ENCODE data around the gene MAEA. TPM values are rescaled to one million over a fixed set of nuclear protein-coding genes. Genes with fewer than 3 reads are reported as not detected.

Gene MAEA
- total RNA-seq, 1 experiment from 2014 or later = 81.1 TPM

DNA sequence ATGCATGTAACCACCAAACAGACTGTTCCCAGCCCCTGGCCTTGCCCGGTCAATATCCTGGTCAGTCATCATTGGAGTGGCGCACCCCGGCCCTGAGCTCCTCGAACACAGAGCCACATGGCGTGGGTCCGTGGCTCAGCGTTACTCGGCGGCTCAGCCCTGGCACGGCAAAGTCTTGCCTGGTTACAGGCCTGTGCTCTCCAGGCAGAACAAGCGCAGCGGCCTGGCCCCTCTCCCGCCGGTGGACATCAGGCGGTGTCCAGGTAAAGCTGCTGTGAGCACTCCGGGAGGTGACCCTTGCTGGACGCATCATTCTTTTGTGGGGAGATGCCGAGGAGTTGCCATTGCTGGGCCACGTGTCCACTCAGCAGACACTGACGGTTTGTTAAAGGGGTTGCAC is 51.2 kb downstream of the MAEA start:
- ChIA-PET CTCF (no interaction called here), POLR2A (no interaction called here)
- TF ChIP-seq, protein P1, sequence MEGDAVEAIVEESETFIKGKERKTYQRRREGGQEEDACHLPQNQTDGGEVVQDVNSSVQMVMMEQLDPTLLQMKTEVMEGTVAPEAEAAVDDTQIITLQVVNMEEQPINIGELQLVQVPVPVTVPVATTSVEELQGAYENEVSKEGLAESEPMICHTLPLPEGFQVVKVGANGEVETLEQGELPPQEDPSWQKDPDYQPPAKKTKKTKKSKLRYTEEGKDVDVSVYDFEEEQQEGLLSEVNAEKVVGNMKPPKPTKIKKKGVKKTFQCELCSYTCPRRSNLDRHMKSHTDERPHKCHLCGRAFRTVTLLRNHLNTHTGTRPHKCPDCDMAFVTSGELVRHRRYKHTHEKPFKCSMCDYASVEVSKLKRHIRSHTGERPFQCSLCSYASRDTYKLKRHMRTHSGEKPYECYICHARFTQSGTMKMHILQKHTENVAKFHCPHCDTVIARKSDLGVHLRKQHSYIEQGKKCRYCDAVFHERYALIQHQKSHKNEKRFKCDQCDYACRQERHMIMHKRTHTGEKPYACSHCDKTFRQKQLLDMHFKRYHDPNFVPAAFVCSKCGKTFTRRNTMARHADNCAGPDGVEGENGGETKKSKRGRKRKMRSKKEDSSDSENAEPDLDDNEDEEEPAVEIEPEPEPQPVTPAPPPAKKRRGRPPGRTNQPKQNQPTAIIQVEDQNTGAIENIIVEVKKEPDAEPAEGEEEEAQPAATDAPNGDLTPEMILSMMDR (IDR thresholded peaks at IDR 0.05; ENCODE audit: insufficient read depth in 1 of 2, low read depth in 1 of 2, low read length in 1 of 2, severe bottlenecking in 1 of 2, unreplicated experiment in 1 of 2) = no peak
- no peaks in the 10 kb centered on the region for H3K4me1 ChIP-seq
- H3K27me3 ChIP-seq (replicated peaks; ENCODE audit: control insufficient read depth, insufficient read depth, low read length) = no peaks in the 10 kb centered on the region
- no peaks in the 10 kb centered on the region for H3K27me3 Mint-ChIP-seq (ENCODE audit: insufficient read depth, unreplicated experiment)
- no peaks in the 10 kb centered on the region for H3K9me3 Mint-ChIP-seq (ENCODE audit: unreplicated experiment)
- H3K9me3 ChIP-seq = no peaks in the 10 kb centered on the region
- H3K36me3 Mint-ChIP-seq (ENCODE audit: insufficient read depth, unreplicated experiment) = peaks cover 70% of the 10 kb centered on the region
- intact Hi-C loops (cut with micrococcal nuclease; ENCODE audit: unreplicated experiment) = no loop called here
- BruUV-seq (replicated peaks) = no TSS peak
- DNase-seq = no peak
- H3K4me3 Mint-ChIP-seq (ENCODE audit: unreplicated experiment) = no peak overlapping the region
- peaks cover 5% of the 10 kb centered on the region for H3K36me3 ChIP-seq (ENCODE audit: control insufficient read depth, insufficient read depth, low read length)
- H3K4me1 Mint-ChIP-seq (ENCODE audit: low read depth, unreplicated experiment) = peaks cover 23% of the 10 kb centered on the region
- H3K4me3 ChIP-seq (ENCODE audit: low read depth, low read length) = no peak overlapping the region
- no peak overlapping the region for H3K27ac Mint-ChIP-seq (ENCODE audit: unreplicated experiment)

DNA sequence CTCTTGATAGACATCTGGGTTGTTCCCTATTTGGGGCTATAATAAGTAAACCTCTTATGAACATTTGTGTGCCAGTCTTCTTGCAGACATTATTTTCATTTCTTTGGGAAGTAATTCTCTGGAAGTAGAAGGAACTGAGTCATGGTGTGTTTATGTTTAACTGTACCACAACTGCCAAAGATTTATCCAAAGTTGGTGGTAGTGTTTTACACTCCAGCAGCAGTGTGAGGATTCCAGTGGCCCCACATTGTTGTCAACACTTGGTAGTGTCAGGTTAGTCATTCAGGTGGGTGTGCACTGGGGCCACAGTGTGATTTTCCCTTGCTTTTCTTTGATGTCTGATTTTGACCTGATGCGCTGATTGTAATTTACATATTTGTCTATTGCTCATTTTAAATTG is 52.3 kb downstream of the MAEA start:
- H3K36me3 Mint-ChIP-seq (ENCODE audit: insufficient read depth, unreplicated experiment) = peaks cover 59% of the 10 kb centered on the region
- CTCF ChIA-PET = no interaction called here

DNA sequence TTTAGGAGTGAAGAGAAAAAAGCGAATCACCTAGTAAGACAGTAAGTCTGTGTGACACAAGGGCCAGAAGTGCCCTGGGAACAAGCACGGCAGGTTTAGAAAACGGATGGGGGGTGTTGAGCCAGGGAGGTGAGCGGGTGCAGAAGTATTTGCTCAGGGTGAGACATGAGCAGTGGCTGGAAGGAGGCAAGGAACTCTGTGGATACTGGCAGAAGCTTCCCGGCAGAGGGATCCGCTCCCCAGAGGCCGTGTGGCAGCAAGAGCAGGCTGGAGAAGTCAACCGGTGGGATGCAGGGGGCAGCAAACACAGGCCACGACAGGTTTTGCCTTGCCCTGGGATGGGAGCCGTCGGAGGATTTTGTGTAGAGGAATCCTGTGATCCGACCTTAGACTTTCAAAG is 55.0 kb downstream of the MAEA start:
- CTCF ChIA-PET = no interaction called here
- Mint-ChIP-seq H3K27ac (ENCODE audit: unreplicated experiment) (peak overlapping the region; percentile 83), H3K4me3 (ENCODE audit: unreplicated experiment) (peak overlapping the region; percentile 85), H3K27me3 (ENCODE audit: insufficient read depth, unreplicated experiment) (no peaks in the 10 kb centered on the region), H3K9me3 (ENCODE audit: unreplicated experiment) (no peaks in the 10 kb centered on the region), H3K4me1 (ENCODE audit: low read depth, unreplicated experiment) (peaks cover 20% of the 10 kb centered on the region), H3K36me3 (ENCODE audit: insufficient read depth, unreplicated experiment) (peaks cover 32% of the 10 kb centered on the region)
- Histone ChIP-seq H3K9me3 (no peaks in the 10 kb centered on the region), H3K4me1 (0 out of 2 replicates have a peak, but pooled peaks cover 10% of the 10 kb centered on the region), H3K36me3 (ENCODE audit: control insufficient read depth, insufficient read depth, low read length) (no peaks in the 10 kb centered on the region; the same call in 1 of the 2 replicates), H3K4me3 (ENCODE audit: low read depth, low read length) (no peak overlapping the region), H3K27me3 (replicated peaks; ENCODE audit: control insufficient read depth, insufficient read depth, low read length) (no peaks in the 10 kb centered on the region)
- TF ChIP-seq, protein P1 (IDR thresholded peaks at IDR 0.05; ENCODE audit: insufficient read depth in 1 of 2, low read depth in 1 of 2, low read length in 1 of 2, severe bottlenecking in 1 of 2, unreplicated experiment in 1 of 2) = no peak
- POLR2A ChIA-PET = no interaction called here
- no peak for DNase-seq
- no TSS peak for BruUV-seq (replicated peaks)
- intact Hi-C loops (cut with micrococcal nuclease; ENCODE audit: unreplicated experiment) = no loop called here

More for the DNA sequence above, 52.3 kb downstream of the MAEA start:
- Histone ChIP-seq H3K36me3 (ENCODE audit: control insufficient read depth, insufficient read depth, low read length) (peaks cover 2% of the 10 kb centered on the region), H3K27me3 (replicated peaks; ENCODE audit: control insufficient read depth, insufficient read depth, low read length) (no peaks in the 10 kb centered on the region), H3K4me1 (no peaks in the 10 kb centered on the region), H3K9me3 (no peaks in the 10 kb centered on the region), H3K4me3 (ENCODE audit: low read depth, low read length) (no peak overlapping the region)
- H3K4me3 Mint-ChIP-seq (ENCODE audit: unreplicated experiment) = no peak overlapping the region
- peaks cover 21% of the 10 kb centered on the region for H3K4me1 Mint-ChIP-seq (ENCODE audit: low read depth, unreplicated experiment)
- no TSS peak for BruUV-seq (replicated peaks)
- TF ChIP-seq, protein P1 (IDR thresholded peaks at IDR 0.05; ENCODE audit: insufficient read depth in 1 of 2, low read depth in 1 of 2, low read length in 1 of 2, severe bottlenecking in 1 of 2, unreplicated experiment in 1 of 2) = no peak
- no peaks in the 10 kb centered on the region for H3K27me3 Mint-ChIP-seq (ENCODE audit: insufficient read depth, unreplicated experiment)
- intact Hi-C loops (cut with micrococcal nuclease; ENCODE audit: unreplicated experiment) = no loop called here
- POLR2A ChIA-PET = no interaction called here
- DNase-seq = no peak
- no peak overlapping the region for H3K27ac Mint-ChIP-seq (ENCODE audit: unreplicated experiment)
- H3K9me3 Mint-ChIP-seq (ENCODE audit: unreplicated experiment) = no peaks in the 10 kb centered on the region
